Panc1 (cell line): ENCODE data around the gene IL2RA. TPM values are rescaled to one million over a fixed set of nuclear protein-coding genes. Genes with fewer than 3 reads are reported as not detected.

Experiments
- ATAC-seq: fragments of 200-7000 bp; cut with Tn5 transposase; 2 replicates; pipeline ENCODE4 v1.9.1; 2020; ENCODE audit warnings: mild to moderate bottlenecking, moderate library complexity
- BruUV-seq: library from RNA; stranded (reverse); fragments of 400-500 nt; replicated peaks from 2 replicates; lab custom pipeline; 2021; lab: Mats Ljungman, UMichigan
- CTCF ChIA-PET: fragments of 300-600 bp; sonication (Branson Sonifier 250); formaldehyde crosslinking; loops from one replicate; lab custom pipeline; 2022; ENCODE audit warnings: antibody characterized with exemption; lab: Charles Lee
- POLR2A ChIA-PET: fragments of 300-600 bp; sonication (Branson Sonifier 250); formaldehyde crosslinking; loops from one replicate; lab custom pipeline; 2022; ENCODE audit warnings: antibody characterized with exemption; lab: Charles Lee
- DNase-seq: peaks from one replicate; pipeline ENCODE4 v3.0.0-alpha.2; 2010; ENCODE audit warnings: low read depth, low spot score
- H3K27ac ChIP-seq: 2 replicates; pipeline ENCODE4 v1.5.1; 2011; ENCODE audit warnings: mild to moderate bottlenecking, low read length, inconsistent platforms
- H3K27me3 ChIP-seq: fragments of 200-500 bp; sonication (Bioruptor generic); 2 replicates; pipeline ENCODE4 v1.6.0; 2014; ENCODE audit warnings: low read length, inconsistent platforms; ENCODE audit not compliant: control insufficient read depth, insufficient read depth
- H3K36me3 ChIP-seq: fragments of 200-500 bp; sonication (Bioruptor generic); 2 replicates; pipeline ENCODE4 v1.5.1; 2014; ENCODE audit warnings: inconsistent platforms, mild to moderate bottlenecking, low read length, moderate library complexity; ENCODE audit not compliant: control insufficient read depth, insufficient read depth
- H3K4me1 ChIP-seq: 2 replicates; pipeline ENCODE4 v1.5.1; 2011; ENCODE audit warnings: inconsistent platforms, mild to moderate bottlenecking, low read length, moderate library complexity; ENCODE audit not compliant: control insufficient read depth, insufficient read depth
- H3K4me3 ChIP-seq, 2 experiments: 2 replicates each; pipeline ENCODE4 v1.5.1; 2011 to 2012; ENCODE audit warnings: low read depth in 2 of 2, low read length in 2 of 2, mild to moderate bottlenecking in 2 of 2, inconsistent platforms in 1 of 2, moderate library complexity in 1 of 2
- H3K9me3 ChIP-seq: fragments of 200-500 bp; sonication (Bioruptor generic); 2 replicates; pipeline ENCODE4 v1.5.1; 2014; ENCODE audit warnings: low read depth, mild to moderate bottlenecking, inconsistent platforms, low read length, moderate library complexity; ENCODE audit not compliant: control insufficient read depth, insufficient read depth
- CTCF ChIP-seq: fragments of 450-650 bp; IDR thresholded peaks from 2 replicates; pipeline ENCODE4 v1.5.1; 2017; ENCODE audit warnings: mild to moderate bottlenecking
- POLR2AphosphoS5 ChIP-seq: IDR thresholded peaks from 2 replicates; pipeline ENCODE4 v1.6.1; 2012; ENCODE audit warnings: mild to moderate bottlenecking, low read depth, low read length, moderate library complexity
- SIN3A ChIP-seq: IDR thresholded peaks from 2 replicates; pipeline ENCODE4 v1.6.1; 2012; ENCODE audit warnings: low read depth, mild to moderate bottlenecking, low read length, moderate library complexity, borderline replicate concordance; ENCODE audit not compliant: insufficient read depth
- TCF7L2 ChIP-seq: IDR thresholded peaks from 2 replicates; pipeline ENCODE4 v1.6.1; 2011; ENCODE audit warnings: mild to moderate bottlenecking, low read depth, low read length, inconsistent platforms
- in situ Hi-C: cut with HindIII; loops from 2 replicates; pipeline ENCODE4 v1.10.0; 2016; ENCODE audit warnings: low sequenced_read_pairs, low pct_unique_long_range_greater_than_20kb
- intact Hi-C: fragments of 100-400 bp; cut with micrococcal nuclease; formaldehyde crosslinking; loops from one replicate; pipeline ENCODE4 v1.10.0; 2022; ENCODE audit not compliant: unreplicated experiment
- total RNA-seq: library from RNA; stranded (reverse); gene quantifications from one replicate; pipeline ENCODE4 v1.2.1, GENCODE V29; 2021; ENCODE audit not compliant: unreplicated experiment
- TF ChIP-seq, protein P1 (sequence below), 2 experiments: IDR thresholded peaks; 2 replicates each; pipeline ENCODE4 v1.6.1; 2011 to 2012; ENCODE audit warnings: low read depth in 2 of 2, control low read depth in 1 of 2, low read length in 1 of 2, mild to moderate bottlenecking in 1 of 2, moderate library complexity in 1 of 2; ENCODE audit not compliant: insufficient read depth in 1 of 2

Gene IL2RA
- total RNA-seq, 1 experiment from 2014 or later: 0.33 TPM

DNA sequence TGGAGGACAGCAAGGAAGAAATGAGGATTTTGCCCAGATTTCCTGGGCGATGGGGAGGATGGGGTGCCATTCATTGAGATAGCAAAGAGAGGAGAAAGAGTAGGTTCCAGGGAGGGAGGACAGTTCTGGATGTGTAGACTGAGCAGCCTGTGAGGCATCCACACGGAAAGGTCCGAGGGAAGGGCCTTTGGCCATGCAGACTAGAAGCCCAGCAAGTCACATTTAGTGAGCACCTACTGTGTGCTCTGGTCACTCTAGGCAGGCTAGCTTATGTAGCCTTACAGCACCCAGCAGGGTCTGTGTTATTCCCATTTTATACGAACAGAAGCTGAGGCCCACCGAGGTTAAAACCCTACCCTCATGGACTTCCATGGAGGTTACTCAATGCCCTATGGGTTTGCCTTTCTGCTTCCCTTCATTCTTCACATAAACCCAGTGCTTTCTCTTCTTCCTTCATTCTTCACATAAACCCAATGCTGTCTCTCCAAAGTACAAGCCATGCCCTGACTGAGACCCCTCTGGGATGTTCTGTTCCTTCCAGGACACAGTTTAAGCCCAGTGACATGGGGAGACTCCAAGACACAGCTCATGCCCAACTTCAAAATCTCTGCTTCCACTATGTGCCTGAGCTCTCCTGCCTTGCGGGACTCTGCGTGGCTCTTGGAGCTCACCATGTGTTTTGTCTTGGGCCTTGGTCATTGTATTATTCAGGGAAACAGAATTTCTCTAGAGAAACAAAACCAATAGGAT, 13.7 kb downstream of the IL2RA start:
- H3K9me3 ChIP-seq: no peaks in the 10 kb centered on the region
- H3K36me3 ChIP-seq: no peaks in the 10 kb centered on the region
- H3K27ac ChIP-seq: no peak overlapping the region
- no peak overlapping the region for H3K4me3 ChIP-seq
- TF ChIP-seq TCF7L2 (no peak), SIN3A (no peak), CTCF (no peak), POLR2AphosphoS5 (no peak)
- TF ChIP-seq, protein P1, sequence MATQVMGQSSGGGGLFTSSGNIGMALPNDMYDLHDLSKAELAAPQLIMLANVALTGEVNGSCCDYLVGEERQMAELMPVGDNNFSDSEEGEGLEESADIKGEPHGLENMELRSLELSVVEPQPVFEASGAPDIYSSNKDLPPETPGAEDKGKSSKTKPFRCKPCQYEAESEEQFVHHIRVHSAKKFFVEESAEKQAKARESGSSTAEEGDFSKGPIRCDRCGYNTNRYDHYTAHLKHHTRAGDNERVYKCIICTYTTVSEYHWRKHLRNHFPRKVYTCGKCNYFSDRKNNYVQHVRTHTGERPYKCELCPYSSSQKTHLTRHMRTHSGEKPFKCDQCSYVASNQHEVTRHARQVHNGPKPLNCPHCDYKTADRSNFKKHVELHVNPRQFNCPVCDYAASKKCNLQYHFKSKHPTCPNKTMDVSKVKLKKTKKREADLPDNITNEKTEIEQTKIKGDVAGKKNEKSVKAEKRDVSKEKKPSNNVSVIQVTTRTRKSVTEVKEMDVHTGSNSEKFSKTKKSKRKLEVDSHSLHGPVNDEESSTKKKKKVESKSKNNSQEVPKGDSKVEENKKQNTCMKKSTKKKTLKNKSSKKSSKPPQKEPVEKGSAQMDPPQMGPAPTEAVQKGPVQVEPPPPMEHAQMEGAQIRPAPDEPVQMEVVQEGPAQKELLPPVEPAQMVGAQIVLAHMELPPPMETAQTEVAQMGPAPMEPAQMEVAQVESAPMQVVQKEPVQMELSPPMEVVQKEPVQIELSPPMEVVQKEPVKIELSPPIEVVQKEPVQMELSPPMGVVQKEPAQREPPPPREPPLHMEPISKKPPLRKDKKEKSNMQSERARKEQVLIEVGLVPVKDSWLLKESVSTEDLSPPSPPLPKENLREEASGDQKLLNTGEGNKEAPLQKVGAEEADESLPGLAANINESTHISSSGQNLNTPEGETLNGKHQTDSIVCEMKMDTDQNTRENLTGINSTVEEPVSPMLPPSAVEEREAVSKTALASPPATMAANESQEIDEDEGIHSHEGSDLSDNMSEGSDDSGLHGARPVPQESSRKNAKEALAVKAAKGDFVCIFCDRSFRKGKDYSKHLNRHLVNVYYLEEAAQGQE (IDR thresholded peaks at IDR 0.05; ENCODE audit: insufficient read depth in 1 of 2, low read depth in 2 of 2, low read length in 1 of 2): no peak
- H3K27me3 ChIP-seq: no peaks in the 10 kb centered on the region
- DNase-seq (no peak), ATAC-seq (no peak)
- ChIA-PET CTCF (no interaction called here), POLR2A (no interaction called here)
- peaks cover 3% of the 10 kb centered on the region; the same call in 1 of the 2 replicates for H3K4me1 ChIP-seq
- in situ Hi-C loops (no loop called here), intact Hi-C loops (no loop called here)
- no TSS peak for BruUV-seq

- POLR2A ChIA-PET: no interaction called here
- H3K4me1 ChIP-seq: peaks cover 3% of the 10 kb centered on the region; the same call in 1 of the 2 replicates
- ATAC-seq (no peak), DNase-seq (no peak)
- H3K9me3 ChIP-seq: no peaks in the 10 kb centered on the region
- no peaks in the 10 kb centered on the region for H3K36me3 ChIP-seq
- BruUV-seq: no TSS peak
- in situ Hi-C loops: no loop called here
- peaks cover 2% of the 10 kb centered on the region; the same call in 1 of the 2 replicates for H3K27me3 ChIP-seq
- intact Hi-C loops: no loop called here
- TF ChIP-seq, protein P1 (IDR thresholded peaks at IDR 0.05; ENCODE audit: insufficient read depth in 1 of 2, low read depth in 2 of 2, low read length in 1 of 2): no peak
- TF ChIP-seq CTCF (no peak), SIN3A (no peak), POLR2AphosphoS5 (no peak), TCF7L2 (no peak)
- no peak overlapping the region for H3K27ac ChIP-seq
- no peak overlapping the region for H3K4me3 ChIP-seq
- CTCF ChIA-PET: no interaction called here
Measured at GRCh38 chr10:6047847-6048246, 14.3 kb downstream of the IL2RA start.
